ENCODE data around the gene SMNDC1.

GRCh38 chr10:110326351-110327032 lies 21.8 kb upstream of the SMNDC1 start:
- TF ChIP-seq POLR2A (IDR thresholded peaks at IDR 0.05) (no peak), CTCF (IDR thresholded peaks at IDR 0.05) (no peak)

Data from heart left ventricle (tissue), 13 donors.